GM12872 (cell line): ENCODE data around the gene RACGAP1.

ENCODE experiments used
- TF ChIP-seq, protein P1 (sequence below): IDR thresholded peaks from 3 replicates; pipeline ENCODE4 v1.5.1; 2011; ENCODE audit warnings: low read depth, mild to moderate bottlenecking, low read length, moderate library complexity; ENCODE audit not compliant: insufficient read depth

RACGAP1 gene

DNA sequence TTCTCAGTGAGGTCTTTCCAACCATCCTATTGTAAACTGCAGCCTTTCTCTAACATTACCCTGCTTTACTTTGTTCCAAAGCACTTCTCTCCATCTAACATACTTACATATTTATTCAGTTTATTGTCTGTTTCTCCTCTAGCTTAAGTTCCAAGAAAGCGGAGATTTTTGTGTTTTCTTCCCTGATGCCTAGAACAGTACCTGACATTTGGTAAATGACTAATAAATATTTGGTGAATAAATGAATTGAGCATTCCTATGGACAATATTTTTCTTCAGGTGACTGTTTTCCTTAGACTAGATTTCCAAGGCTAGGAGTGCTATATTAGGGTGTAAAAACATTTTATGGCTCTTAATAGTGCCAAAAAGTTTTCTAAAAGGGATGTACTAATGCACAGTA lies 2.4 kb downstream of the RACGAP1 start:
- TF ChIP-seq, protein P1, sequence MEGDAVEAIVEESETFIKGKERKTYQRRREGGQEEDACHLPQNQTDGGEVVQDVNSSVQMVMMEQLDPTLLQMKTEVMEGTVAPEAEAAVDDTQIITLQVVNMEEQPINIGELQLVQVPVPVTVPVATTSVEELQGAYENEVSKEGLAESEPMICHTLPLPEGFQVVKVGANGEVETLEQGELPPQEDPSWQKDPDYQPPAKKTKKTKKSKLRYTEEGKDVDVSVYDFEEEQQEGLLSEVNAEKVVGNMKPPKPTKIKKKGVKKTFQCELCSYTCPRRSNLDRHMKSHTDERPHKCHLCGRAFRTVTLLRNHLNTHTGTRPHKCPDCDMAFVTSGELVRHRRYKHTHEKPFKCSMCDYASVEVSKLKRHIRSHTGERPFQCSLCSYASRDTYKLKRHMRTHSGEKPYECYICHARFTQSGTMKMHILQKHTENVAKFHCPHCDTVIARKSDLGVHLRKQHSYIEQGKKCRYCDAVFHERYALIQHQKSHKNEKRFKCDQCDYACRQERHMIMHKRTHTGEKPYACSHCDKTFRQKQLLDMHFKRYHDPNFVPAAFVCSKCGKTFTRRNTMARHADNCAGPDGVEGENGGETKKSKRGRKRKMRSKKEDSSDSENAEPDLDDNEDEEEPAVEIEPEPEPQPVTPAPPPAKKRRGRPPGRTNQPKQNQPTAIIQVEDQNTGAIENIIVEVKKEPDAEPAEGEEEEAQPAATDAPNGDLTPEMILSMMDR = no peak

DNA sequence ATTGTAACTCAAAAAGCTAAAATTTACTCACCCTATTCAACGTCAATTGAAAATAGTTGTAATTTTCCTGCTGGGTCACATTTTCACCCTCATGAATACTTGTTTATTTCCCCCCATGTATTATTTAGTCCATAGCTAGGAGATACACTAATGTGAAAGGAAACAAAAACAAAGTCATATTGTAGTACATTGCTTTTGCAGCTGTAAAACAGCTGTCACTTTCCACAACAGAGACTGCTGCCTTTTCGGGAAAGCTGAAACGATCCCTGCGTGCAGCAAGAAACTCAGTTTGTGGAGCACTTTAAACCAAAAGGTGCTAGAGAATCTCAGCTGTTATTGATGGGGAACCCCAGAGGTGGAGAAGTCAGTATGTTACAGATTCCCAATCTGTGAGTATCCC lies 4.3 kb downstream of the RACGAP1 start:
- TF ChIP-seq, protein P1 = no peak

GRCh38 chr12:50019524-50019923 lies 5.8 kb downstream of the RACGAP1 start:
- TF ChIP-seq, protein P1 = no peak

DNA sequence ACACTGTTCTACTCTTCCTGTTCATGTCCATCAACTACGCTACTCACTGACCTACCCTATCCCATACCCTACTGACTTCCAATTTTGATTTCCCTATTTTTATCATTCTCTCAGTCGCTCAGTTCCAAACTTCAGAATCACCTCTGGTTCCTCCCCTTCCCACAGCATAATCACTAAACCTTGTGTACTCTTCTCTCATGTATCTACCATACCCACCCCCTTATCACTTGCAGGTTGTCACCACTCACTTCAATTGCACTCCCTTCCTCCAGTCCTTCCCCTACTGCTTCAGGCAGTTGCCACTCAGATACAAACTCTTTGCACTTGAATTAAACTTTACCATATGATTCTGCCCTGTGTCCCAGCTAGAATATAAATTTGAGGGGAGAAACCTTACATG lies 6.3 kb downstream of the RACGAP1 start:
- TF ChIP-seq, protein P1 = no peak

DNA sequence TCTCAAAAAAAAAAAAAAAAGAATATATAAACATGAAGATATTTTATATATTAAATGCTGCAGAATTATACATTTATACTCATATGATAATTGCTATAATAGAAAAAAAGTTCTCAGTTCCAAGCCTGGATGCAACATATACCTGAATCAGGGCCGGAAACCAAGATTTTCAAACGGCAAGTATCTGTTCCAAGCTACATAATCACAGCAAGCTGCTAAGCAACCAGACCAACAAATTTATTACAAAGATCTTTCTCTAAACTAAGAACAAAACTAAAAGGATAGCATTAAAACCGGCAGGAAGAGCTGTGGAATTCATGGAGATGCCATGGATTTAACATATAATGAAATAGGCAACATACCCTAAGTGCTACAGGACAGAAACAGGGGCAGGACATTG lies 7.1 kb downstream of the RACGAP1 start:
- TF ChIP-seq, protein P1 = no peak

- TF ChIP-seq, protein P1 = no peak
Observed at GRCh38 chr12:50017641-50018040, 7.7 kb downstream of the RACGAP1 start.

DNA sequence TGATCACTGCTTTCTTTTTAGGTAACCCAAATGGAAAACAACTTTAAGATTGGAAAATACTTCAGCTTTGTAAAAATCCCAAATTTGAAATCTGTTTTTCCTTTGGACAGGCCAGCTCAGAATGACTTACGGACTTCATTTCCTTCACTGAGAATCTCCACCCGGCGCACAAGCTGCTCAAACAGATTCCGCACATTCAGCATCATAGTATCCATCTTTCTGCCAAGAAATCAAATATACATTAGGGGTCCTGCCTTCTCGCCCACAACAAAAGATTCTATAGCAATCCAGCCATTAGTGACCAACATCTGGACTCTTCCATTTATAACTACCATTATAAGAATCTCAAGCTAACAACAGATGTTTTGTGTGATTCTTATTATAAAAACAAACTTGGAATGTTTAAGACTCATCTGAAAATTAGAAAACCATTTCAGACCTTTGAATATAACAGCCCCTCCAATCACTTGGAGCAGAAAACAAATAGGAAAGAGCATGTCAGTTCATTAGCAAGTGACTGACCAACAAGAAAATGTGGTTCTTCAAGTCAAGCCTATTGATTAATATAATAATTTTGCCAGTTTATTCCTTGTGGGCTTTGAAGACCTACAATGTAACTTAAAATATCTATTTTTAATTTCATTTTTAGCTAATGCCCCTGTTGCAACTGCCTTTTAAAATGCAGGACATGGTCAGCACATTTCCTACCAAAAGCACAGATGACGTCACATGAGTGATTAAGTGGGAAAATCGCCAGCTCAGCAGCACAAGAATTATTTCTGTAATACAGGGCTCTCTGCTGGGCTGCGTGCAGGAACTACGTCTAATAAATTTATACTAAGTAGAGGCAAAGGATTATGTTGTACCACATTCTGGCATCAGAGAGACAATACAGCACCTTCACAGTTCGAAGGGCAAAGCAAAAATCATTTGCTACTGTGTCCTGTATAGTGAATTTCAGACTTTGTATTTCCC lies 8.5 kb downstream of the RACGAP1 start:
- TF ChIP-seq, protein P1 = no peak
